Spleen (tissue), 7 donors: ENCODE data around the gene AFM.

ENCODE experiments used
- CTCF ChIP-seq, 11 experiments: fragments of 200-600 bp in 7 of 11; fragments of 450-650 bp in 4 of 11; sonication (generic) in 4 of 11; IDR thresholded peaks in 8 of 11; conservative IDR thresholded peaks in 3 of 11; 1 replicate in 7 of 11; 2 replicates in 4 of 11; pipeline versions ENCODE4 v1.4.0 to v1.8.0; 2016 to 2021; ENCODE audit warnings: antibody characterized with exemption in 11 of 11, inconsistent platforms in 4 of 11, mild to moderate bottlenecking in 1 of 11
- POLR2A ChIP-seq, 3 donors: fragments of 450-650 bp; IDR thresholded peaks; one replicate each; pipeline ENCODE4 v1.5.1; 2017; ENCODE audit warnings: antibody characterized with exemption in 3 of 3, mild to moderate bottlenecking in 1 of 3
- donor health status: DM: no; HTN: no; CAD: no; lungs with moderate emphysema.
- donor health status: DM: no; HTN: no; CAD: no.
- donor health status: DM: no; HTN: no; CAD: no.

DNA sequence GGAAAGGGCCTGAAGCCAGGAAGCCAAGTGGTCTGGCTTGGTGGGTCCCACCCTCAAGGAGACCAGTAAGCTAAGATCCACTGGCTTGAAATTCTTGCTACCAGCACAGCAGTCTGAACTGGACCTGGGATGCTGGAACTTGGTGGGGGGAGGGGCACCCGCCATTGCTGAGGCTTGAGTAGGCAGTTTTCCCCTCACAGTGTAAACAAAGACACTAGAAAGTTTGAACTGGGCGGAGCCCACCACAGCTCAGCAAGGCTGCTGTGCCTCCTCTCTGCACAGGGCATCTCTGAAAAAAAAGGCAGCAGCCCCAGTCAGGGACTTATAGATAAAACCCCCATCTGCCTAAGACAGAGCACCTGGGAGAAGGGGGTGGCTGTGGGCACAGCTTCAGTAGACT lies 63.1 kb downstream of the AFM start:
- TF ChIP-seq POLR2A (IDR thresholded peaks at IDR 0.05) (no peak), CTCF (IDR thresholded peaks at IDR 0.05 in 8 of 11, conservative IDR thresholded peaks at IDR 0.05 in 3 of 11) (no peak)
